H1 (cell line): ENCODE data around the gene FAM90A1. TPM values are rescaled to one million over a fixed set of nuclear protein-coding genes. Genes with fewer than 3 reads are reported as not detected.
A peak's percentile ranks its signal among the peaks of the same experiment; 100 is the strongest.
"Not testable (repeated sequence)": the region's sequence is repeated elsewhere in the genome, so short reads cannot be mapped to it uniquely, and the experiment has no call there.

ENCODE experiments used
- CTCF ChIA-PET: fragments of 300-600 bp; sonication (Branson Sonifier 250); formaldehyde crosslinking; loops from one replicate; lab custom pipeline; 2021; ENCODE audit not compliant: partially characterized antibody; lab: Charles Lee
- POLR2A ChIA-PET: fragments of 300-600 bp; sonication (Branson Sonifier 250); formaldehyde crosslinking; loops from one replicate; lab custom pipeline; 2021; ENCODE audit warnings: inconsistent platforms; ENCODE audit not compliant: partially characterized antibody; lab: Charles Lee
- DNase-seq, 2 experiments: peaks; one replicate each; pipeline versions ENCODE4 v3.0.0 to v3.0.0-alpha.2; 2010 to 2022; ENCODE audit warnings: low spot score in 2 of 2, low read depth in 1 of 2, mixed read lengths in 1 of 2
- FAIRE-seq: peaks from 2 replicates; lab custom pipeline; 2011; peaks lifted over from hg19 to GRCh38; lab: Jason Lieb, UNC
- H2AFZ ChIP-seq: 2 replicates; pipeline ENCODE4 v1.8.1; 2012; ENCODE audit warnings: low read length, inconsistent platforms
- H2AK5ac ChIP-seq: 2 replicates; pipeline ENCODE4 v1.6.1; 2013; ENCODE audit warnings: low read depth, low read length
- H2BK120ac ChIP-seq: replicated peaks from 2 replicates; pipeline ENCODE3; 2013; ENCODE audit warnings: low read depth, low read length, inconsistent platforms
- H2BK12ac ChIP-seq: 2 replicates; pipeline ENCODE4 v1.6.1; 2013; ENCODE audit warnings: low read depth, low read length
- H2BK15ac ChIP-seq: 2 replicates; pipeline ENCODE4 v1.6.1; 2013; ENCODE audit warnings: low read length
- H2BK20ac ChIP-seq: 2 replicates; pipeline ENCODE4 v1.6.1; 2013; ENCODE audit warnings: low read length
- H2BK5ac ChIP-seq: 2 replicates; pipeline ENCODE4 v1.6.1; 2013; ENCODE audit warnings: low read depth, low read length
- H3K14ac ChIP-seq: 2 replicates; pipeline ENCODE4 v1.6.1; 2013; ENCODE audit warnings: inconsistent platforms; ENCODE audit not compliant: insufficient read length
- H3K18ac ChIP-seq: 2 replicates; pipeline ENCODE4 v1.6.1; 2013; ENCODE audit warnings: low read length; ENCODE audit errors: extremely low read depth
- H3K23ac ChIP-seq: 2 replicates; pipeline ENCODE4 v1.6.1; 2013; ENCODE audit warnings: inconsistent platforms; ENCODE audit not compliant: insufficient read length
- H3K23me2 ChIP-seq: 2 replicates; pipeline ENCODE4 v1.6.1; 2013; ENCODE audit warnings: low read depth, low read length
- H3K27ac ChIP-seq: 2 replicates; pipeline ENCODE4 v1.6.1; 2011; ENCODE audit warnings: low read depth, low read length, inconsistent platforms
- H3K27me3 ChIP-seq, 4 experiments: replicated peaks in 1 of 4; 1 replicate in 1 of 4; 2 replicates in 3 of 4; pipeline versions ENCODE4 v1.6.1 to v1.8.1; 2011 to 2013; ENCODE audit warnings: low read length in 3 of 4, mild to moderate bottlenecking in 3 of 4, inconsistent platforms in 2 of 4, mixed read lengths in 2 of 4, moderate library complexity in 1 of 4; ENCODE audit not compliant: control insufficient read depth in 3 of 4, insufficient read depth in 3 of 4; ENCODE audit errors: extremely low read depth in 1 of 4
- H3K36me3 ChIP-seq, 4 experiments: 2 replicates each; pipeline versions ENCODE4 v1.6.1 to v1.8.1; 2011 to 2013; ENCODE audit warnings: mild to moderate bottlenecking in 4 of 4, low read length in 3 of 4, moderate library complexity in 2 of 4, control low read depth in 1 of 4, inconsistent platforms in 1 of 4; ENCODE audit not compliant: insufficient read depth in 4 of 4, control insufficient read depth in 2 of 4
- H3K4ac ChIP-seq: replicated peaks from 2 replicates; pipeline ENCODE3; 2013; ENCODE audit warnings: low read length, low read depth, mixed read lengths, inconsistent platforms; ENCODE audit not compliant: insufficient read length
- H3K4me1 ChIP-seq, 4 experiments: replicated peaks in 1 of 4; 1 replicate in 1 of 4; 2 replicates in 3 of 4; pipeline versions ENCODE4 v1.6.1 to v1.8.1; 2011 to 2013; ENCODE audit warnings: low read length in 3 of 4, inconsistent platforms in 2 of 4, mixed read lengths in 1 of 4; ENCODE audit not compliant: insufficient read depth in 4 of 4, control insufficient read depth in 3 of 4
- H3K4me2 ChIP-seq, 2 experiments: 2 replicates each; pipeline versions ENCODE4 v1.6.1 to v1.8.1; 2011 to 2013; ENCODE audit warnings: low read depth in 2 of 2, low read length in 2 of 2, control low read depth in 1 of 2, inconsistent platforms in 1 of 2, mild to moderate bottlenecking in 1 of 2; ENCODE audit not compliant: insufficient read depth in 1 of 2
- H3K4me3 ChIP-seq, 4 experiments: fragments of 200-600, 300-600 bp in 1 of 4; sonication (generic), shearing (Covaris generic), sonication (Bioruptor Twin) in 1 of 4; 2 replicates each; pipeline versions ENCODE4 v1.5.1 to v1.8.1; 2011 to 2016; ENCODE audit warnings: low read length in 4 of 4, low read depth in 3 of 4, control low read depth in 2 of 4, inconsistent platforms in 2 of 4, mild to moderate bottlenecking in 2 of 4, mixed read lengths in 1 of 4, moderate library complexity in 1 of 4; ENCODE audit not compliant: insufficient read depth in 2 of 4; ENCODE audit errors: extremely low read depth in 1 of 4
- H3K56ac ChIP-seq: replicated peaks from 2 replicates; pipeline ENCODE3; 2013; ENCODE audit warnings: low read depth, mild to moderate bottlenecking, mixed read lengths, low read length, inconsistent platforms; ENCODE audit not compliant: insufficient read length
- H3K79me1 ChIP-seq: 2 replicates; pipeline ENCODE4 v1.6.1; 2013; ENCODE audit warnings: low read depth, low read length, control low read depth
- H3K79me2 ChIP-seq, 2 experiments: 2 replicates each; pipeline versions ENCODE4 v1.6.1 to v1.8.1; 2012 to 2013; ENCODE audit warnings: low read length in 2 of 2, mild to moderate bottlenecking in 2 of 2, inconsistent platforms in 1 of 2; ENCODE audit not compliant: insufficient read depth in 2 of 2, control insufficient read depth in 1 of 2
- H3K9ac ChIP-seq, 4 experiments: replicated peaks in 1 of 4; 1 replicate in 1 of 4; 2 replicates in 3 of 4; pipeline versions ENCODE4 v1.6.1 to v1.8.1; 2011 to 2013; ENCODE audit warnings: low read depth in 3 of 4, low read length in 3 of 4, control low read depth in 2 of 4, mild to moderate bottlenecking in 2 of 4, moderate library complexity in 2 of 4, inconsistent platforms in 1 of 4; ENCODE audit errors: extremely low read depth in 1 of 4
- H3K9me3 ChIP-seq, 2 experiments: 2 replicates each; pipeline versions ENCODE4 v1.6.1 to v1.8.1; 2012 to 2013; ENCODE audit warnings: mild to moderate bottlenecking in 2 of 2, moderate library complexity in 2 of 2, control low read depth in 1 of 2, inconsistent platforms in 1 of 2, low read depth in 1 of 2, low read length in 1 of 2, mixed read lengths in 1 of 2; ENCODE audit not compliant: insufficient read depth in 2 of 2
- H4K20me1 ChIP-seq, 2 experiments: replicated peaks in 1 of 2; 2 replicates each; pipeline versions ENCODE3 to v1.8.1; 2011 to 2013; ENCODE audit warnings: inconsistent platforms in 2 of 2, low read length in 2 of 2, mild to moderate bottlenecking in 1 of 2; ENCODE audit not compliant: insufficient read depth in 2 of 2, control insufficient read depth in 1 of 2
- H4K5ac ChIP-seq: 2 replicates; pipeline ENCODE4 v1.6.1; 2013; ENCODE audit warnings: low read length, low read depth, mixed read lengths, inconsistent platforms; ENCODE audit not compliant: insufficient read length
- H4K8ac ChIP-seq: 2 replicates; pipeline ENCODE4 v1.8.0; 2013; ENCODE audit warnings: mild to moderate bottlenecking, moderate library complexity, low read length, inconsistent platforms; ENCODE audit not compliant: insufficient read depth; ENCODE audit errors: extremely low read depth
- H4K91ac ChIP-seq: replicated peaks from 2 replicates; pipeline ENCODE3; 2013; ENCODE audit warnings: low read length, mixed read lengths, inconsistent platforms; ENCODE audit not compliant: insufficient read length
- WGBS, 2 experiments: shearing (Covaris generic) in 1 of 2; methylation state at CpG; one replicate each; pipeline versions ENCODE4 v1.1.6 to v1.1.7; 2013 to 2015; ENCODE audit warnings: low lambda C conversion rate in 2 of 2, mixed read lengths in 2 of 2, inconsistent platforms in 1 of 2, low coverage in 1 of 2, missing lambda C conversion rate in 1 of 2; ENCODE audit not compliant: insufficient replicate concordance in 2 of 2, insufficient coverage in 1 of 2, insufficient read length in 1 of 2; ENCODE audit errors: extremely low coverage in 1 of 2, missing lambda C conversion rate in 1 of 2; 5-methylcytosine and 5-hydroxymethylcytosine counted together
- polyA plus RNA-seq, 7 experiments: library from polyadenylated mRNA; depleted of rRNA in 3 of 7; stranded (reverse) in 5 of 7; unstranded in 2 of 7; fragments of >200 nt in 5 of 7; fragments of 200-250 nt in 2 of 7; gene quantifications; 1 replicate in 5 of 7; 2 replicates in 1 of 7; 4 replicates in 1 of 7; pipeline versions ENCODE4 v1.2.1 to v1.2.3, GENCODE V29; 2011 to 2013; ENCODE audit warnings: missing spikeins in 2 of 7, mixed read lengths in 2 of 7
- total RNA-seq: library from RNA; stranded (reverse); fragmentation: NEBNext Ultra II Directional; extraction: Animal tissue kit (Norgen Biotek cat#: 25700); gene quantifications from 2 replicates; pipeline ENCODE4 v1.2.1, GENCODE V29; 2021
- TF ChIP-seq, protein P1 (sequence below), 3 experiments: IDR thresholded peaks; 1 replicate in 2 of 3; 2 replicates in 1 of 3; pipeline versions ENCODE4 v1.5.1 to v1.6.1; 2011; ENCODE audit warnings: low read length in 3 of 3, mild to moderate bottlenecking in 3 of 3, inconsistent platforms in 2 of 3, low read depth in 1 of 3, moderate library complexity in 1 of 3; ENCODE audit not compliant: insufficient read depth in 1 of 3; ENCODE audit errors: control extremely low read depth in 1 of 3

FAM90A1 gene
- total and polyA plus RNA-seq, 2 of the 8 experiments (the other 6 are each of a cell fraction or from before 2014, with no cell fraction given): 0.21 TPM; not detected in 1

GRCh38 chr12:8188088-8188487 is 39.3 kb downstream of the FAM90A1 start:
- H2BK15ac ChIP-seq, FAIRE-seq, H3K23me2 ChIP-seq, H3K56ac ChIP-seq, H3K9me3 ChIP-seq, H4K5ac ChIP-seq, POLR2A ChIA-PET, H2BK120ac ChIP-seq, H3K36me3 ChIP-seq, H2BK20ac ChIP-seq, H4K91ac ChIP-seq, H2BK5ac ChIP-seq, H3K23ac ChIP-seq, CTCF ChIA-PET, H2AK5ac ChIP-seq, H2BK12ac ChIP-seq, H3K18ac ChIP-seq, H3K9ac ChIP-seq, H4K20me1 ChIP-seq, H3K4me3 ChIP-seq, H3K79me1 ChIP-seq, H2AFZ ChIP-seq, H3K14ac ChIP-seq, H3K79me2 ChIP-seq, DNase-seq, H3K27me3 ChIP-seq, H3K4me1 ChIP-seq, H4K8ac ChIP-seq, H3K27ac ChIP-seq, H3K4me2 ChIP-seq, H3K4ac ChIP-seq: not testable (repeated sequence)
- TF ChIP-seq, protein P1, sequence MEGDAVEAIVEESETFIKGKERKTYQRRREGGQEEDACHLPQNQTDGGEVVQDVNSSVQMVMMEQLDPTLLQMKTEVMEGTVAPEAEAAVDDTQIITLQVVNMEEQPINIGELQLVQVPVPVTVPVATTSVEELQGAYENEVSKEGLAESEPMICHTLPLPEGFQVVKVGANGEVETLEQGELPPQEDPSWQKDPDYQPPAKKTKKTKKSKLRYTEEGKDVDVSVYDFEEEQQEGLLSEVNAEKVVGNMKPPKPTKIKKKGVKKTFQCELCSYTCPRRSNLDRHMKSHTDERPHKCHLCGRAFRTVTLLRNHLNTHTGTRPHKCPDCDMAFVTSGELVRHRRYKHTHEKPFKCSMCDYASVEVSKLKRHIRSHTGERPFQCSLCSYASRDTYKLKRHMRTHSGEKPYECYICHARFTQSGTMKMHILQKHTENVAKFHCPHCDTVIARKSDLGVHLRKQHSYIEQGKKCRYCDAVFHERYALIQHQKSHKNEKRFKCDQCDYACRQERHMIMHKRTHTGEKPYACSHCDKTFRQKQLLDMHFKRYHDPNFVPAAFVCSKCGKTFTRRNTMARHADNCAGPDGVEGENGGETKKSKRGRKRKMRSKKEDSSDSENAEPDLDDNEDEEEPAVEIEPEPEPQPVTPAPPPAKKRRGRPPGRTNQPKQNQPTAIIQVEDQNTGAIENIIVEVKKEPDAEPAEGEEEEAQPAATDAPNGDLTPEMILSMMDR (IDR thresholded peaks at IDR 0.05; ENCODE audit: control extremely low read depth in 1 of 3, insufficient read depth in 1 of 3, low read depth in 1 of 3, low read length in 3 of 3): peak in 1 of 3 experiments; percentile 22; a peak in 1 of 4 replicates
- 70% methylated on average over 2 of the region's 2 CpGs; no CpG with 5 or more reads in 1 of the 2 experiments for WGBS, 2 experiments
